Activated T-cell treated with anti-CD3 and anti-CD28 coated beads, Interleukin-2, amount 50 U/mL, for 1 hour (primary cell): ENCODE data around the gene UBE4B.
"Not testable (repeated sequence)": the region's sequence is repeated elsewhere in the genome, so short reads cannot be mapped to it uniquely, and the experiment has no call there.

Source experiments
- DNase-seq: peaks from one replicate; pipeline ENCODE4 v3.0.0-alpha.2; 2020

The UBE4B gene

DNA sequence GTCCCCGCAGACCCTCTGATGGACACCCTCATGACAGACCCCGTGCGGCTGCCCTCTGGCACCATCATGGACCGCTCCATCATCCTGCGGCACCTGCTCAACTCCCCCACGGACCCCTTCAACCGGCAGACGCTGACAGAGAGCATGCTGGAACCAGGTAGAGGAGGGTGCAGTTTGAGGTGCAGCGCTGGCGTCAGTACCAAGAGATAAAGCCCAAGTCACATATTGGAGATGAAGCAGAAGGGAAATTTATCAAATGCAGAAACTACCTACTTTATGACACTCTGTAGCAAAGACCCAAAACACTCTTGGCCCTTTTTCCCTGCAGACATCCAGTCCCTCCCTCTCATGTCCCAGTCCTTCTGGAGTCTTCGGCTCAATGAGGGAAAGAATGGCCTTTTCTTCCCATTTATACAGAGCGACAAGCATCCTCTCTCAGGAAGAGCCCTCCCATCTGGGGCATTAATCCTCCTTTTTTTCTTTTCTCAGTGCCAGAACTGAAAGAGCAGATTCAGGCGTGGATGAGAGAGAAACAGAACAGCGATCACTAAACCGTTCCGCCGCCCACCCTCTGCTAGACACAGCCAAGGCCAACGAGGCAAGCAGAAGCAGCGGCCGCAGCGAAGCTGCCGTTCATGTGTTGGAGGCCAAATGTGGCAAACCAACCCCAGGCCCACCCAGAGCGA, 146.8 kb downstream of the UBE4B start:
- no peak for DNase-seq

DNA sequence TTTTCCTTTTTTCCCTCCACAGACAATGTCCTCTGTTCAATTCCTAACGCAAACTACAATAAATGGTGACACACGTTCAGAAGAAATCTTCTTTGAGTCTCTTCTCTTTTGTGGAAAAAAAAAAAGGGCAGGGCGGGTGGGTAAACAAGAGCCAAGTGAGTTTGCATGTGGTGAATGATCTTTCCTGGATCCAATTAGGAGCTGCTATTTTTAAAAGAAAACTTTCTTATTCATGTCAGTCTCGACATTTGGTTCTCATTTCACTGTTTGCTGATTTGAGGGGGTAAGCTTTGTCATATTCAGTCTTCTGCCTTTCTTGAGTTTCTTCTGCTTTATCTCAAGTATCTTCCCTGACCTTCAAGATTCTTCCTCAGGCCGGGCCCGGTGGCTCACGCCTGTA, 148.4 kb downstream of the UBE4B start:
- no peak for DNase-seq

GRCh38 chr1:10185759-10186158, 153.0 kb downstream of the UBE4B start:
- DNase-seq, result no peak

- DNase-seq, result no peak
Observed at GRCh38 chr1:10186331-10187025, 153.7 kb downstream of the UBE4B start.

DNA sequence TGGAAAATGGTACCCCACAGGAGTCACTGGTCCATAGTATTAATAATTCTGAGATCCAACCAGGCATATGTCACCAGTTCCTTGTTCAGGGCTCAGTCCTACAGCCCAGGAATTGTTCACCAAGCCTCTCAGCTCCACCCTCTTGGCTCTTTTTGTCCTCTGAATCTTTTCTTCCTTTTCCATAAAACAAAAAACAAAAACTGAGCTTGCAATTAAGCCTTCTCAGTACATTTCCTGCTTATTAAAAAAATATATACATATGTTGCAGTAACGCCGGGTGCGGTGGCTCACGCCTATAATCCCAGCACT, 154.2 kb downstream of the UBE4B start:
- no peak for DNase-seq

GRCh38 chr1:10188133-10188650, 155.4 kb downstream of the UBE4B start:
- DNase-seq, result no peak

GRCh38 chr1:10189659-10190058, 156.9 kb downstream of the UBE4B start:
- no peak for DNase-seq

DNA sequence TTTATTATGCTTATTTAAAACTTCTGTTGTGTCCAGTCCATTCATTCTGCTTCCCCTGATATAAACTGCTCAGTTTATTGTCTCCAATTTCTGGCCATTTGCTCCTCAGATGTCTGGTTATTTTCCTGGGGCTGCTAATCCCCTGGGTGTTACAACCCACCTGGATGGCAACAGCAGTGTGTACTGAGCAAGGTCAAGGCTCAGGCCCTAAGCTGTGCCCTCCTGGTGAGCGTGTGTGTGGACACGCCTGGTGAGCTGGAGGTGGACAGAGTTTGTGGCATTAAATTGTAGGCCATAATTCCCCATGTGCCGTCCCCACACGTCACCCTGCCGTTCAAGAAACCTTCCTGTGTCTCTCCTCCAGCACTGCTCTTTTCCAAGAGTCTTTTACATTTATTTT, 159.5 kb downstream of the UBE4B start:
- DNase-seq, result no peak

DNA sequence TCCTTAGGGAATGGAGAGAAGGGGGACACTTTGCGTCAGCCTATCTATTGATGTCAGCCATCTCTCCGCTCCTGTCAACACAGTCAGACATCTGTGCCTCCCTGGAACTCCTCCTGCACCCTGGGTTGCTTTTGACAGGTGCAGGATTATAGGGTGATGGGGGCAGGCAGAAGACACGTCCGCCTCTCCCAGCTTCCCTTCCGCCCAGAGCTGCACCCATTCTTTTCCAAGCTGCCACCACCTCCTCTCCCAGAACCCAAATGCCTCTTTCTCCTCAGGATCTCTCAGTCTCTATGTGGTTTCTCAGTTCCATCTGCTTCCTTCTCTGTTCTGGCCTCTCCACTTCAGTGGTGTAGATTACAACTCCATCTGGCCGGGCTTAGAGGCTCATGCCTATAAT, 160.5 kb downstream of the UBE4B start:
- no peak for DNase-seq

DNA sequence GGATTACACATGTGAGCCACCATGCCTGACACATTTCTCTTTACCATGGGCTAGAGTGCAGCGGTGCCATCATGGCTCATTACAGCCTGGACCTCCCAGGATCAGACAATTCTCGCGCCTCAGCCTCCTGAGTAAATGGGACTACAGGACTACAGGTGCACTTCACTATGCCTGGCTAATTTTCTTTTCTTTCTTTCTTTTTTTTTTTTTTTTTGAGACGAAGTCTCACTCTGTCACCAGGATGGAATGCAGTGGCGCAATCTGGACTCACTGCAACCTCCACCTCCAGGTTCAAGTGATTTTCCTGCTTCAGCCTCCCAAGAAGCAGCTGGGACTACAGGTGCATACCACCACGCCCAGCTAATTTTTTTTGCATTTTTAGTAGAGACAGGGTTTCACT, 162.8 kb downstream of the UBE4B start:
- DNase-seq, result no peak

GRCh38 chr1:10196976-10197375, 164.2 kb downstream of the UBE4B start:
- DNase-seq, result no peak

- no peak for DNase-seq
Observed at GRCh38 chr1:10200620-10201019, 167.9 kb downstream of the UBE4B start.

DNA sequence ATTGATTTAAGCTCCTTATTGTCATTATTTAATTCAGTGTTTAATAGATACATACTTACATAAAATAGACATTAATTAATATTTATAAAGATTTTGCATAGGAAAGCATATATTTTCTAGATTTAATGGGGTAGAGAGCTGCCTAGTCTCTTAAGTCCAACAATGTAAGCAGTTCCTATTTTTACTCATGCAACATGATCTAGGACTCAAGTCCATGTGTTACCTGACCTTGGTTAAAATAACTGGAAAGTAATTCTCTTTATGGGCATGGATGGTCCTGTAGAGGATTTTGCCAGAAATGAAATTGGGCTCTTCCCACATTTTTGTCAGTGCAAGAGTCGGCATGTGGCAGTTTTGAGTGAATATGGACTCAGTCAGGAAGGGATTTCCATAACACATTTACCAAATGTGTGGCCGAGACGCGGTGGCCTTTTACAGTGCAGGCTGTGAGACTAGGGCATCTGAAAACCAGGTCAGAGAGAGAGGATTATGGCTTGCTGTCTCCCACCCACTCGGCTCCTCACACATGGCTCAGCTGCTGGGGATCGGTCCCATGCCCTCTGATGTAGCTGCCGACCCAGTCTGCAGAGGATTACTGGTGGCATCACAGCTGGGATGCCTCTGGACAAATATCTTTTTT, 171.4 kb downstream of the UBE4B start:
- no peak for DNase-seq

DNA sequence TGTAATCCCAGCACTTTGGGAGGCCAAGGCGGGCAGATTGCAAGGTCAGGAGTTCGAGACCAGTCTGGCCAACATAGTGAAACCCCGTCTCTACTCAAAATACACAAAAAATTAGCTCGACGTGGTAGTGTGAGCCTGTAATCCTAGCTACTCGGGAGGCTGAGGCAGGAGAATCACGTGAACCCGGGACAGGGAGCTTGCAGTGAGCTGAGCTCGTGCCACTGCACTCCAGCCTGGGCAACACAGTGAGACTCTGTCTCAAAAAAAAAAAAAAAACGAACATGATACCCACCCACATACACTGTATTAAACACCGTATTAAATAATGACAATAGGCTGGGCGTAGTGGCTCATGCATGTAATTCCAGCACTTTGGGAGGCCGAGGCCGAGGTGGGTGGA, 172.4 kb downstream of the UBE4B start:
- DNase-seq, result not testable (repeated sequence)

DNA sequence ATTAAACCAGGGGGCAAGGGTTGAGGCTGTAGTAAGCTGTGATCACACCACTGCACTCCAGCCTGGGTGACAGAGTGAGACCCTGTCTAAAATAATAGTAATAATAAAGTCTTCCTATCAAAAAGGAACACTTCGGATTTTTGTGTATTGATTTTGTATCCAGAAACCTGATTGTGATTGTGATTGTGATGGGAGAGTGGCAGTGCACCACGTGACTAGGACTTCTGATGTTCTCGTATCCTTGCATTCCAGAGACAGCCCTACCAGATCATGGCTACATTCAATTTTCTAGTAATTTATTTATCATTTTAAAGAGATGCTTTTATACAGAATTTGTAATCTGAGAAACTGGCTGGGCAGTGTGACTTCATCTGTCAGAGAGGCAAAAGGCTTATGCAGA, 175.1 kb downstream of the UBE4B start:
- DNase-seq, result no peak

DNA sequence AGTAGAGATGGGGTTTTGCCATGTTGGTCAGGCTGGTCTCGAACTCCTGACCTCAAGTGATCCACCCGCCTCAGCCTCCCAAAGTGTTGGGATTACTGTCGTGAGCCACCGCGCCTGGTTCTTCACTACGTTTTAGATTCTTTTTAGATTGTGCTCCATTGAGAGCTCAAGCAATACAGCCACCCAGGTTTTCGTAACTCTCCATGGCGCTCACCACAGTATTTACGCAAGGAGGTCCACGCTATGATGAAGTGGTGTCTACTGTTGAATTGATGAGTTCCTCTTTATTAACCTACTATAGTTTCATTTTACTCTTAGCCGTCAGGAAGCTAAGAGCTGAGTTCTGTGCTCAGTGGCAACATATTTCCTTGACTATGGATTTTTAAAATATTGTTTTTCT, 175.8 kb downstream of the UBE4B start:
- DNase-seq, result no peak

- DNase-seq, result no peak
Observed at GRCh38 chr1:10209590-10209904, 176.8 kb downstream of the UBE4B start.

DNA sequence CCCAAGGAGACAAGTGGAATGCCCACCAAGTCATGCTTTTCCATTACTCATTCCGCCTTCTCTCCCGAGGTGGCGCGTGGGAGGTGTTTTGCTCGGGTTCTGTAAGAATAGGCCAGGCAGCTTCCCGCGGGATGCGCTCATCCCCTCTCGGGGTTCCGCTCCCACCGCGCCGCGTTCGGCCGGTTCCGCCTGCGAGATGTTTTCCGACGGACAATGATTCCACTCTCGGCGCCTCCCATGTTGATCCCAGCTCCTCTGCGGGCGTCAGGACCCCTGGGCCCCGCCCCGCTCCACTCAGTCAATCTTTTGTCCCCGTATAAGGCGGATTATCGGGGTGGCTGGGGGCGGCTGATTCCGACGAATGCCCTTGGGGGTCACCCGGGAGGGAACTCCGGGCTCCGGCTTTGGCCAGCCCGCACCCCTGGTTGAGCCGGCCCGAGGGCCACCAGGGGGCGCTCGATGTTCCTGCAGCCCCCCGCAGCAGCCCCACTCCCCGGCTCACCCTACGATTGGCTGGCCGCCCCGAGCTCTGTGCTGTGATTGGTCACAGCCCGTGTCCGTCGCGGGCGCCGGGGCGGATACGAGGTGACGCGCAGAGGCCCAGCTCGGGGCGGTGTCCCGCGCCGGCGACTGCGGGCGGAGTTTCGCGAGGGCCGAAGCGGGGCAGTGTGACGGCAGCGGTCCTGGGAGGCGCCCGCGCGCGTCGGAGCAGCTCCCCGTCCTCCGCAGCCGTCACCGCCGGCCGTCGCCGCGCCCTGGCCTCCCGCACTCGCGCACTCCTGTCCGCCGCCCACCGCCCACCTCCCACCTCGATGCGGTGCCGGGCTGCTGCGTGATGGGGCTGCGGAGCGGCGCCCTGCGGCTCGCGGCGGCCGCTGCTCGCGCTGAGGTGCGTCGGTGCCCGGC, 177.4 kb downstream of the UBE4B start, which contains the start of gene KIF1B:
Gene KIF1B (plus strand): TSS at position 666 of the 906 bp plus-strand sequence. CDS start 21,759 bp downstream, outside the sequence.
- peak; percentile 96 for DNase-seq

DNA sequence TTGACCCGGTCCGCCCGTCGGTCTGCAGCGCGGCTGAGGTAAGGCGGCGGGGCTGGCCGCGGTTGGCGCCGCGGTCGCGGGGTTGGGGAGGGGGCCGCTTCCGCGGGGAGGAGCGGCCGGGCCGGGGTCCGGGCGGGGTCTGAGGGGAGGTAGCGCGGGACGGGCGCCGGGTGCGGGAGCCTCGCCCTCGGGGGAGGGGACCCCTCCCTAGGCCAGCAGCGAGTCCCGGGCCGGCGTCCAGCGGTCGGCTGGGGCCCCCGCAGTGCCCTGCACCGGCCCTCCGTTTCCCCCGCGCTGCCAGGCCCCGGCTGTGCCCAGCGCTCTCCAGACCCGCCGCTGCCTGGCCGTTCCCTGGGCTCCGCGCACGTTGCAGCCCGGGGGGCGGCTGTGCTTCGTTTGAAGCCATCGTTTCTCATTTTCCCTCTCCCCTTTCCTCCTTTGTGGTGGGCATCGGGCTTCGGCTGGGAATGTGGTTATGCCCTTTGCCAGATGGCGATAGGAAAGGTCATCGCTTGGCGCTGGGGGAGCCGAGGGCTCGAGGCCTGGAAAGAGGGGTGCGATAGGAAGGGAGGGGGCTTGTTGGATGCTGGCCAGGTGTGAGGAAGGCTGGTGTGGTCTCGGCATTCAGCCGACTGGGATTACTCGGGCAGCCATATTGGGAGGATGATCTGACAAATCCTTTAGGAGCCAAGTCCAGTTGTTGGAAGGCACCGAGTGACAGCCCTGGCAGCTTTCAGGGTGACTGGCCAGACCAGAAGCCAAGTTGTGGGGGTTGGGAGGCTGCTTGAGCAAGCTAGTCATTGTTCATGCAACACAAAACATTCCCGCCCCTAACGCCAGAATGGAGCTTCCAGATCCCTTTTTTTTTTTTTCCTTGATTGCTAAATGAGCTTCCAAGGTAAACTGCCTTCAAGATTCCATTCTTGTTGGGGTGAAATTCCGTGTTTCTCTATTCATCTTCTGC, 178.4 kb downstream of the UBE4B start:
- DNase-seq, result peak; percentile 34

DNA sequence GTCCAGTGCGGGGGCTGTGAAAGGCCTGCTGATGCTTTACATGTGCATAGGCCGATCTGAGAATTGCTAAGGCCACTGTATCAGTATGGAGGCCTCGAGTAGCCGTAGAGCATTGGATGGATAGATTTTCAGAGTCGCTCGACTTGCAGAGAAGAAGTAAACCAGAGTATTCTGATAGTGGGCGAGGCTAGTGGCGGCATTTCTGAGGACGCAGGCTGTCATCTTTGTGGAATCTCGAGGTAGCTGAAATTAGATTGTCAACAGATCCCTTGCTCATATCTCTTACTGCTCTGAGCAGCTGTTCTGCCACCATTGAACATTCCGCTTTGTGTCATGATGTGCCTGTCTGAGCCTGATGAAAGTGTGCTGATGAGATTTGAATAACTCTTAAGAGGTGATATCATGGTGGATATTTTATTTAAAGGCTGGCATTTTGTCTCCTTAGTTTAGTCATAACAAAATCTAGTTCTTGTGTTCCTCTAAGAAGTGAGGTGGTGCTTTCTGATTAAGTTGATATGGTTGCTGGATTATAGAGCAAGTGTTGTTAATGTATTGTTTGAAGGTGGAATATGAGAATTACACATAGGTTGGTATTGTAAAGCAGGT, 179.2 kb downstream of the UBE4B start:
- no peak for DNase-seq

DNA sequence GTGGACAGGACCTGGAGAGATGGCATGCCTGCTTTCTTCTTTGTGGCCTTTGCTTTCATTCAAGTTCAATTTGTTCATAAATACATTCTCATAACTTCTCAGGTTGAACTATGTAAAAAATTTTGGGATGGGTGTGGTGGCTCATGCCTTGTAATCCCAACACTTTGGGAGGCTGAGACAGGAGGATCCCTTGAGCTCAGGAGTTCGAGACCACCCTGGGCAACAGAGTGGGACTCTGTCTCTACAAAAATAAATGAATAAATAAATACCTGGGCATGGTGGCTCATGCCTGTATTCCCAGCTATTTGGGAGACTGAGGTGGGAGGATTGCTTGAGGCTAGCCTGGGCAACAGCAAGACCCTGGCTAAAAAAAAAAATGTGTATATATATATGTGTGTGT, 179.7 kb downstream of the UBE4B start:
- no peak for DNase-seq
